ENCODE measurements around the gene SMAD7.

The SMAD7 gene

GRCh38 chr18:48950536-48951447 is at the start of gene SMAD7:
Gene SMAD7 (minus strand): TSS chr18:48950965. CDS start chr18:48950424, 541 bp downstream.
- DNase-seq, result no peak
- in situ Hi-C loops (cut with HindIII; ENCODE audit: low pct_ligation_motif_present, low pct_unique_long_range_greater_than_20kb, low sequenced_read_pairs), result no loop called here

GRCh38 chr18:48999569-48999968 is 48.8 kb upstream of the SMAD7 start:
- in situ Hi-C loops (cut with HindIII; ENCODE audit: low pct_ligation_motif_present, low pct_unique_long_range_greater_than_20kb, low sequenced_read_pairs), result no loop called here
- DNase-seq, result no peak

GRCh38 chr18:48997985-48998831 is 47.4 kb upstream of the SMAD7 start:
- peak; percentile 98 for DNase-seq
- in situ Hi-C loops (cut with HindIII; ENCODE audit: low pct_ligation_motif_present, low pct_unique_long_range_greater_than_20kb, low sequenced_read_pairs), result no loop called here

- DNase-seq, result peak; percentile 72
- in situ Hi-C loops (cut with HindIII; ENCODE audit: low pct_ligation_motif_present, low pct_unique_long_range_greater_than_20kb, low sequenced_read_pairs), result no loop called here
Measured at GRCh38 chr18:48997681-48997984, 46.9 kb upstream of the SMAD7 start.

GRCh38 chr18:48996901-48997463 is 46.2 kb upstream of the SMAD7 start:
- in situ Hi-C loops (cut with HindIII; ENCODE audit: low pct_ligation_motif_present, low pct_unique_long_range_greater_than_20kb, low sequenced_read_pairs), result no loop called here
- DNase-seq, result peak; percentile 34

- no peak for DNase-seq
- in situ Hi-C loops (cut with HindIII; ENCODE audit: low pct_ligation_motif_present, low pct_unique_long_range_greater_than_20kb, low sequenced_read_pairs), result no loop called here
Measured at GRCh38 chr18:48996041-48996440, 45.3 kb upstream of the SMAD7 start.

GRCh38 chr18:48994926-48995835 is 44.4 kb upstream of the SMAD7 start:
- in situ Hi-C loops (cut with HindIII; ENCODE audit: low pct_ligation_motif_present, low pct_unique_long_range_greater_than_20kb, low sequenced_read_pairs), result no loop called here
- DNase-seq, result no peak

GRCh38 chr18:48994044-48994651 is 43.4 kb upstream of the SMAD7 start:
- DNase-seq, result peak; percentile 50
- in situ Hi-C loops (cut with HindIII; ENCODE audit: low pct_ligation_motif_present, low pct_unique_long_range_greater_than_20kb, low sequenced_read_pairs), result no loop called here

GRCh38 chr18:48993586-48993985 is 42.8 kb upstream of the SMAD7 start:
- DNase-seq, result no peak
- in situ Hi-C loops (cut with HindIII; ENCODE audit: low pct_ligation_motif_present, low pct_unique_long_range_greater_than_20kb, low sequenced_read_pairs), result no loop called here

GRCh38 chr18:48992791-48993555 is 42.2 kb upstream of the SMAD7 start:
- no peak for DNase-seq
- in situ Hi-C loops (cut with HindIII; ENCODE audit: low pct_ligation_motif_present, low pct_unique_long_range_greater_than_20kb, low sequenced_read_pairs), result no loop called here

GRCh38 chr18:48992133-48992532 is 41.4 kb upstream of the SMAD7 start:
- DNase-seq, result no peak
- in situ Hi-C loops (cut with HindIII; ENCODE audit: low pct_ligation_motif_present, low pct_unique_long_range_greater_than_20kb, low sequenced_read_pairs), result no loop called here

- in situ Hi-C loops (cut with HindIII; ENCODE audit: low pct_ligation_motif_present, low pct_unique_long_range_greater_than_20kb, low sequenced_read_pairs), result no loop called here
- no peak for DNase-seq
Measured at GRCh38 chr18:48991676-48992075, 40.9 kb upstream of the SMAD7 start.

GRCh38 chr18:48991319-48991660 is 40.5 kb upstream of the SMAD7 start:
- in situ Hi-C loops (cut with HindIII; ENCODE audit: low pct_ligation_motif_present, low pct_unique_long_range_greater_than_20kb, low sequenced_read_pairs), result no loop called here
- no peak for DNase-seq

- in situ Hi-C loops (cut with HindIII; ENCODE audit: low pct_ligation_motif_present, low pct_unique_long_range_greater_than_20kb, low sequenced_read_pairs), result no loop called here
- peak; percentile 28 for DNase-seq
Measured at GRCh38 chr18:48990481-48991318, 39.9 kb upstream of the SMAD7 start.

GRCh38 chr18:48989304-48990303 is 38.8 kb upstream of the SMAD7 start:
- in situ Hi-C loops (cut with HindIII; ENCODE audit: low pct_ligation_motif_present, low pct_unique_long_range_greater_than_20kb, low sequenced_read_pairs), result no loop called here
- no peak for DNase-seq
